Coronary artery (tissue), 2 donors: Measurements from ENCODE around the gene LSM2.

Experiments
- DNase-seq: peaks from one replicate; pipeline ENCODE4 v3.0.0-alpha.2; 2017; ENCODE audit warnings: low spot score
- H3K27ac ChIP-seq, 2 donors: fragments of 200-600 bp; sonication (generic); one replicate each; pipeline ENCODE4 v1.5.1; 2016 to 2019
- H3K4me3 ChIP-seq: fragments of 200-600 bp; sonication (generic); 2 replicates; pipeline ENCODE4 v1.5.1; 2016; ENCODE audit warnings: mild to moderate bottlenecking, moderate library complexity
- CTCF ChIP-seq: fragments of 200-600 bp; sonication (generic); IDR thresholded peaks from one replicate; pipeline ENCODE4 v1.5.1; 2019; ENCODE audit warnings: antibody characterized with exemption

LSM2 gene

GRCh38 chr6:31749301-31750036 is 57.3 kb downstream of the LSM2 start:
- no peak overlapping the region for H3K4me3 ChIP-seq
- no peak for DNase-seq
- H3K27ac ChIP-seq = no peak overlapping the region
- no peak for TF ChIP-seq CTCF
